ENCODE results near the gene ARSB. TPM values are rescaled to one million over a fixed set of nuclear protein-coding genes. Genes with fewer than 3 reads are reported as not detected.

The ARSB gene
- polyA plus RNA-seq, 4 donors = 0.54 to 17.9 (median 1.9) TPM

DNA sequence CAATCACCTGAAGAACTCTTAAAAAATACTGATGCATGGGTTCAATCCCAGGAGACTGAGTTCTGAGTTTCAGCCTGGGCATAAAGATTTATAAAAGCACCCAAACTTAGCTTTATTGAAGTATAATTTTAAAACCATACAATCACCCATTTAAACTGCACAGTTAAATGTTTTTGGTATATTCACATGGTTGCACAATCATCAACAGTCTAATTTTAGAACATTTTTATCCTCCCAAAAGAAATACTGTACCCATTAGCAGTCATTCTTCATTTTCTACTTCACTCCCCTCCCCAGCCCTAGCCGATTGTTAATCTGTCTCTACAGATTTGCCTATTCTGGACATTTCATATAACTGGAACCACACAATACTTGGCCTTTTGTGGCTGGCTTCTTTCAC, 141.7 kb downstream of the ARSB start:
- Histone ChIP-seq H3K4me1 (ENCODE audit: control insufficient read depth in 3 of 3, insufficient read depth in 2 of 3, low read depth in 1 of 3, low read length in 2 of 3) (no peaks in the 10 kb centered on the region), H3K36me3 (ENCODE audit: control insufficient read depth in 3 of 3, insufficient read depth in 2 of 3, low read depth in 1 of 3, low read length in 3 of 3) (peaks cover 0 to 2% (median 0%) of the 10 kb centered on the region in 3 donors), H3K9me3 (ENCODE audit: control insufficient read depth in 2 of 2, insufficient read depth in 1 of 2, low read depth in 1 of 2, low read length in 1 of 2) (no peaks in the 10 kb centered on the region), H3K27me3 (ENCODE audit: control insufficient read depth in 3 of 3, insufficient read depth in 3 of 3, low read length in 3 of 3) (no peaks in the 10 kb centered on the region), H3K4me3 (ENCODE audit: low read depth in 1 of 3, low read length in 3 of 3) (no peak overlapping the region), H3K27ac (ENCODE audit: low read depth in 1 of 3, low read length in 2 of 3) (no peak overlapping the region)
- 79 to 97% (median 93%) methylated on average over 1 of the region's 1 CpG for WGBS, 3 donors
- FAIRE-seq = no peak
- no peak for DNase-seq

DNA sequence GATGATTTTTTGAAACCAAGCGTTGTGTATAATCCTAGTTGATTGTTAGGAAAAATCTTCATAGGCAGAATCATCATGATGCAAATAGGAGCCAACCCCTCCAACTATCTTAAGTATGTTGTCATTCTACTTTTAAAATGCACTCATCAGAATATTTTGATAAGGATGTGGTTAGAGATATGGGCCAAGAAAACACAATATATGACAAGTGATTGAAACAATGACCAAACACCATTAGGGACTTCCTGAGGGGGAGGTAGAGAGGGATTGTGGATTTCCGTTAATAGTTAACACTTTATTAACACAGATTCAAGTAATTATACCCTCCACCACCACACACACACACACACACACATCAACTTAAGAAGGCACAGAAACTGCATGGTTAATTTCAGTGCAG, 143.3 kb downstream of the ARSB start:
- Histone ChIP-seq H3K4me1 (ENCODE audit: control insufficient read depth in 3 of 3, insufficient read depth in 2 of 3, low read depth in 1 of 3, low read length in 2 of 3) (no peaks in the 10 kb centered on the region), H3K36me3 (ENCODE audit: control insufficient read depth in 3 of 3, insufficient read depth in 2 of 3, low read depth in 1 of 3, low read length in 3 of 3) (peaks cover 0 to 2% (median 0%) of the 10 kb centered on the region in 3 donors), H3K27ac (ENCODE audit: low read depth in 1 of 3, low read length in 2 of 3) (no peak overlapping the region), H3K9me3 (ENCODE audit: control insufficient read depth in 2 of 2, insufficient read depth in 1 of 2, low read depth in 1 of 2, low read length in 1 of 2) (no peaks in the 10 kb centered on the region), H3K4me3 (ENCODE audit: low read depth in 1 of 3, low read length in 3 of 3) (no peak overlapping the region), H3K27me3 (ENCODE audit: control insufficient read depth in 3 of 3, insufficient read depth in 3 of 3, low read length in 3 of 3) (no peaks in the 10 kb centered on the region)
- WGBS, 3 donors = 75 to 89% (median 86%) methylated on average over 2 of the region's 2 CpGs
- DNase-seq (no peak), FAIRE-seq (no peak)

DNA sequence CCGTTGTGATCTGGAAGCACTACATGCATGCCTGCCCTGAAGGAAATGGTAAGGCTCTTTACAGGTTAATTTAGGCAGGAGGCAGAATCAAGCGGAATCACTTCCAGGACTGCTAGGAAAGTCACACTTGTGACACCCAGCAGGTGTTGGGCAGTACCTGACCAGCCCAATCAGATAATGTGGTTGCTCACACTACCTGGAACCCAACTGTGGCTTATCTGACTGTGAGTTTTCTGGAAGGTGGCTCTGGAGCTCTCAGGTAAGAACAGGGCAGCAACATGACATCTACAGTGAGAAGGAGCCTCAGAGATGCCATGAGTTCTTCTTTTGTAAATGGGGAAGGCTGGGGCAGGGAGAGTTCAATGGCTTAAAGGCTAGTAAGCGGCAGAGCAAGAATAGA, 146.4 kb downstream of the ARSB start:
- H3K4me3 ChIP-seq (ENCODE audit: low read depth in 1 of 3, low read length in 3 of 3) = no peak overlapping the region
- no peaks in the 10 kb centered on the region for H3K9me3 ChIP-seq (ENCODE audit: control insufficient read depth in 2 of 2, insufficient read depth in 1 of 2, low read depth in 1 of 2, low read length in 1 of 2)
- H3K27ac ChIP-seq (ENCODE audit: low read depth in 1 of 3, low read length in 2 of 3) = no peak overlapping the region
- FAIRE-seq = no peak
- DNase-seq = no peak
- H3K4me1 ChIP-seq (ENCODE audit: control insufficient read depth in 3 of 3, insufficient read depth in 2 of 3, low read depth in 1 of 3, low read length in 2 of 3) = no peaks in the 10 kb centered on the region
- WGBS, 3 donors = 95 to 98% (median 97%) methylated on average over 3 of the region's 3 CpGs
- peaks cover 0 to 6% (median 0%) of the 10 kb centered on the region in 3 donors for H3K36me3 ChIP-seq (ENCODE audit: control insufficient read depth in 3 of 3, insufficient read depth in 2 of 3, low read depth in 1 of 3, low read length in 3 of 3)
- H3K27me3 ChIP-seq (ENCODE audit: control insufficient read depth in 3 of 3, insufficient read depth in 3 of 3, low read length in 3 of 3) = no peaks in the 10 kb centered on the region

DNA sequence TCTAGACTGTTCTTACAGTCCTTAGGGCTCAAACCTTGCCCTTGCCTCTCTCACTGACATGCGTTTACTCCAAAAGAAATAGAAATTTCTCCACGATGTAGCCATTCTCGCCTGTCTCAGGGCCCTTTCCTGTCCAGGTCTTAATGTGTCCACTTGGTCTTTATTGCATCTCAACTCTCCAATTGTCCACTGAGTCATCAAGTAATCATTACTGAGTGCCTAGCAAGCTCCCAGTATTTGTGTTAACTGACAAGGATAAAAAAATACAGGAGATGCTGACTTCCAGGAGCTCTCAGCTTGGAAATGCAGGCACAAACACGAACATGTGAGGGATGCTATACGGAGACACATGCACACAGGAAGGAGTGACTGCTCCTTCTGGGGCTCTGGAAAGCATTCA, 147.3 kb downstream of the ARSB start:
- no peaks in the 10 kb centered on the region for H3K4me1 ChIP-seq (ENCODE audit: control insufficient read depth in 3 of 3, insufficient read depth in 2 of 3, low read depth in 1 of 3, low read length in 2 of 3)
- no peaks in the 10 kb centered on the region for H3K9me3 ChIP-seq (ENCODE audit: control insufficient read depth in 2 of 2, insufficient read depth in 1 of 2, low read depth in 1 of 2, low read length in 1 of 2)
- DNase-seq (no peak), FAIRE-seq (no peak)
- H3K4me3 ChIP-seq (ENCODE audit: low read depth in 1 of 3, low read length in 3 of 3) = no peak overlapping the region
- H3K27ac ChIP-seq (ENCODE audit: low read depth in 1 of 3, low read length in 2 of 3) = no peak overlapping the region
- 85 to 94% (median 92%) methylated on average over 5 of the region's 5 CpGs for WGBS, 3 donors
- H3K36me3 ChIP-seq (ENCODE audit: control insufficient read depth in 3 of 3, insufficient read depth in 2 of 3, low read depth in 1 of 3, low read length in 3 of 3) = peaks cover 0 to 6% (median 0%) of the 10 kb centered on the region in 3 donors
- no peaks in the 10 kb centered on the region for H3K27me3 ChIP-seq (ENCODE audit: control insufficient read depth in 3 of 3, insufficient read depth in 3 of 3, low read length in 3 of 3)

DNA sequence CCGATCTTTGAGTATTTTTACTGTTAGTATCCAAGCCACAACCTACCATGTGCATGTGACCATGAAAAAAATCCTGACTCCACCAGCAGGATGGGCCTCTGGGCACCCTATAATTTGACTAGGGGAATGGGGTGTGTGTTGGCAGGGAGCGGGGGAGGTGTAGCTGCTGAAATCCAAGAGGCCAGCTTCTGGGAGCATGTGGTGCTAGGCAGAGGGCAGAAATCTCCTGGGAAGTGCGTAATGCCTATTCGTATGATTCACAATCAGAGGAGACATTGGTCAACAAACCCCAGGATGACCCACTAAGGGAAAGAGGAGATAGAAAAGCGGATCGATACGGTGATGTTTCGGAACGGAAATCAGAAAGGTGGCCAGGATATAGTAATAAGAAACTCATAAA, 149.9 kb downstream of the ARSB start:
- H3K36me3 ChIP-seq (ENCODE audit: control insufficient read depth in 3 of 3, insufficient read depth in 2 of 3, low read depth in 1 of 3, low read length in 3 of 3) = peaks cover 0 to 6% (median 0%) of the 10 kb centered on the region in 3 donors
- no peak for FAIRE-seq
- 88 to 97% (median 95%) methylated on average over 9 of the region's 9 CpGs for WGBS, 3 donors

DNA sequence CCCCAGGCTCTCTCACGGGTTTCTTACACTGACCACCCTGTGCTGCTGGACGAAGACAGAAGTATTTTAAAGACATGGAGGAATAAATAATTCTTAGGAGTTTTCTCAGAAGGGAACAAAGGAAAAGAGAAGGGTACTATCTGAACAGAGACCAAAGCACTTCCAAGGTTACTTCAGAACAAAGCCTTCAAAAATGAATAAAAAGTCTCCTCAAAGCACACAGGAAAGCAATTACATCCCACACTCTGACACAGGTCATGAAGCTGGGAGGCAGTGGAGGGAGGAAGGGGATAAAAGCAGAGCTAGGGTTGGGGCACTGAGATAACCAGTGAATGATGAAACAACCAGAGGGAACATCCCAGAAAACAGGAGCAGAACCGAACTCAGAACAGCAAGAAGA, 151.8 kb downstream of the ARSB start:
- peaks cover 0 to 4% (median 0%) of the 10 kb centered on the region in 3 donors for H3K36me3 ChIP-seq (ENCODE audit: control insufficient read depth in 3 of 3, insufficient read depth in 2 of 3, low read depth in 1 of 3, low read length in 3 of 3)
- no peak for DNase-seq
- H3K4me1 ChIP-seq (ENCODE audit: control insufficient read depth in 3 of 3, insufficient read depth in 2 of 3, low read depth in 1 of 3, low read length in 2 of 3) = no peaks in the 10 kb centered on the region
- H3K9me3 ChIP-seq (ENCODE audit: control insufficient read depth in 2 of 2, insufficient read depth in 1 of 2, low read depth in 1 of 2, low read length in 1 of 2) = no peaks in the 10 kb centered on the region
- no peak overlapping the region for H3K4me3 ChIP-seq (ENCODE audit: low read depth in 1 of 3, low read length in 3 of 3)
- no peaks in the 10 kb centered on the region for H3K27me3 ChIP-seq (ENCODE audit: control insufficient read depth in 3 of 3, insufficient read depth in 3 of 3, low read length in 3 of 3)
- FAIRE-seq = no peak
- WGBS, 3 donors = 88 to 97% (median 93%) methylated on average over 3 of the region's 3 CpGs
- H3K27ac ChIP-seq (ENCODE audit: low read depth in 1 of 3, low read length in 2 of 3) = no peak overlapping the region

More for the DNA sequence above, 149.9 kb downstream of the ARSB start:
- H3K4me3 ChIP-seq (ENCODE audit: low read depth in 1 of 3, low read length in 3 of 3) = no peak overlapping the region
- DNase-seq = no peak
- no peaks in the 10 kb centered on the region for H3K4me1 ChIP-seq (ENCODE audit: control insufficient read depth in 3 of 3, insufficient read depth in 2 of 3, low read depth in 1 of 3, low read length in 2 of 3)
- H3K27me3 ChIP-seq (ENCODE audit: control insufficient read depth in 3 of 3, insufficient read depth in 3 of 3, low read length in 3 of 3) = no peaks in the 10 kb centered on the region
- H3K27ac ChIP-seq (ENCODE audit: low read depth in 1 of 3, low read length in 2 of 3) = no peak overlapping the region
- no peaks in the 10 kb centered on the region for H3K9me3 ChIP-seq (ENCODE audit: control insufficient read depth in 2 of 2, insufficient read depth in 1 of 2, low read depth in 1 of 2, low read length in 1 of 2)

DNA sequence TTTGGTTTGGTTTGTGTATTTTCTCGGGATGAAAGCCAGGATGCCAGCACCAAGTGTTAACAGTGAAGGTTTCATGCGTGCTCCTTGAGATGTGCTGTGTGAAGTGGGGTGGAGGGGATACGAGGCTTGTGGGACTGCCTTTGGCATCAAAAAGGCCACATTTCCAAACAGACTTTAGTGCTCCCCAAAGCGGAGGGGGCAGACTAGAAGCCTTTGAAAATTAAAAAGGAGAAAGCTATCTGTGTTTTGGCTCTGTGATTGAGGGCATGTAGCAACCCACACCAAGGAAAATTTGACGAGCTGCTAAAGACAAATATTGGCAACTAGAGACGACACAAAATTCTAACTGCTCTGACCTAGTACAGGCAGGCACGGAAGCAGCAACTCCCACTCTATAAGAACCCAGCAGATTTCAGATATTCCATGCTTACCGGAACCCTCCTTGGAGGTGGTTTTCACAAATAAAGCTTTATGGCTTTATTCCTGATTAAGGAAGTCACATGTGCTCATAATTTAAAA, 154.5 kb downstream of the ARSB start:
- no peak overlapping the region for H3K4me3 ChIP-seq (ENCODE audit: low read depth in 1 of 3, low read length in 3 of 3)
- no peak for FAIRE-seq
- WGBS, 3 donors = 78 to 90% (median 90%) methylated on average over 8 of the region's 8 CpGs

DNA sequence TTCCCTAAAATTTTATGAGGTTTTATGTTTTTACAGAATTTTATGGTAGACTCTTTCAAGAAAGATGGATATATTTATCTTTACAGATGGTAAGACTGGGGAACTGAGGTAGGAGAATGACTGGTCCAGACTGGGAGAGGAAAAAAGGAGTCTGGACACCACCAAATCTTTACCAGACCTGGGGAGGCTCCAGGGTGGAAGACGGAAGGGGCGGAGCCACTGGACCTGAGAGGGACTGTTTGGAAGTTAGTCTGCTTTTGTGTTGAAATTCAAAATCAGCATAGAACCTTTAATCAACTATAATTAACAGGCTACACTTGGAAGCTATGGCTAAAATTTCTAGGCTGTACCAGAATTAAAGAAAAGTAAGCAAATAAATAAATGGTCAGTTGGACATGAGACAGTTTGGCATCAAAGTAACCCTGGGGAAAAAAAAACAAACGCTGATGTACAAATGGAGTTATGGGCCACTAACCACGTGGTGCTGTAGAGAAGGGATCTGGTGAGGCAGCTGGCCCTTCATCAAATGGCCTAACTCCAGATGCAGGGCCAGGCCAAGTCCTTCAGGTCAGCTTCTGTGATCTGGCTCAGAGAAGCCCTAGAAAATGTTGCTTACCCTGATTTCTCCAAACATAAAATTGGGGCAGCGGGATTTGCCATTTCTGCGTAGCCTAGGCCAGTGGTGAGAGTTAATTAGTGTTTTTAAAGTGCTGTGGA, 155.1 kb downstream of the ARSB start:
- no peak for FAIRE-seq
- Histone ChIP-seq H3K27me3 (ENCODE audit: control insufficient read depth in 3 of 3, insufficient read depth in 3 of 3, low read length in 3 of 3) (no peaks in the 10 kb centered on the region), H3K36me3 (ENCODE audit: control insufficient read depth in 3 of 3, insufficient read depth in 2 of 3, low read depth in 1 of 3, low read length in 3 of 3) (no peaks in the 10 kb centered on the region), H3K27ac (ENCODE audit: low read depth in 1 of 3, low read length in 2 of 3) (no peak overlapping the region), H3K4me1 (ENCODE audit: control insufficient read depth in 3 of 3, insufficient read depth in 2 of 3, low read depth in 1 of 3, low read length in 2 of 3) (no peaks in the 10 kb centered on the region), H3K4me3 (ENCODE audit: low read depth in 1 of 3, low read length in 3 of 3) (no peak overlapping the region), H3K9me3 (ENCODE audit: control insufficient read depth in 2 of 2, insufficient read depth in 1 of 2, low read depth in 1 of 2, low read length in 1 of 2) (no peaks in the 10 kb centered on the region)
- 63 to 77% (median 70%) methylated on average over 6 of the region's 6 CpGs for WGBS, 3 donors
- DNase-seq = no peak

More for the DNA sequence above, 154.5 kb downstream of the ARSB start:
- Histone ChIP-seq H3K27ac (ENCODE audit: low read depth in 1 of 3, low read length in 2 of 3) (no peak overlapping the region), H3K36me3 (ENCODE audit: control insufficient read depth in 3 of 3, insufficient read depth in 2 of 3, low read depth in 1 of 3, low read length in 3 of 3) (no peaks in the 10 kb centered on the region), H3K4me1 (ENCODE audit: control insufficient read depth in 3 of 3, insufficient read depth in 2 of 3, low read depth in 1 of 3, low read length in 2 of 3) (no peaks in the 10 kb centered on the region), H3K27me3 (ENCODE audit: control insufficient read depth in 3 of 3, insufficient read depth in 3 of 3, low read length in 3 of 3) (no peaks in the 10 kb centered on the region), H3K9me3 (ENCODE audit: control insufficient read depth in 2 of 2, insufficient read depth in 1 of 2, low read depth in 1 of 2, low read length in 1 of 2) (no peaks in the 10 kb centered on the region)
- DNase-seq = no peak

DNA sequence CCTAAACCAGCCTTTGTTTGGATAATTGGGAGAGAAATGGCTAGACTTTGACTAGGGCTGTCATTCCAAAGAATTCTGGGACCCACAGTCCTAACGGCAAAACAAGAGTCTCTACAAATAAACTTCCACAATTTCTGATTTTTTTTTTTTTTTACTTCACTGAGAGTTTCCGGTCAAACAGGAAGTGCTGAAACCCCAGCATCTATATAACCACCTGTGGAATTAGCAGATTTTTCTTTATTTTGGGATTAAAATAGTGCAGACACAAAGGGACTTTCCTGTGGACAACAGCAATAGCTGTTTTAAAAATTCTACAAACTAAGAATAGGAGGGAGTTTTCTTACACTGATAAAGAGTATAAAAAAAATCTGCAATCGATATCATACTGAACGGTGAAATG, 157.4 kb downstream of the ARSB start:
- Histone ChIP-seq H3K27ac (ENCODE audit: low read depth in 1 of 3, low read length in 2 of 3) (no peak overlapping the region), H3K27me3 (ENCODE audit: control insufficient read depth in 3 of 3, insufficient read depth in 3 of 3, low read length in 3 of 3) (no peaks in the 10 kb centered on the region), H3K4me3 (ENCODE audit: low read depth in 1 of 3, low read length in 3 of 3) (no peak overlapping the region), H3K9me3 (ENCODE audit: control insufficient read depth in 2 of 2, insufficient read depth in 1 of 2, low read depth in 1 of 2, low read length in 1 of 2) (no peaks in the 10 kb centered on the region), H3K4me1 (ENCODE audit: control insufficient read depth in 3 of 3, insufficient read depth in 2 of 3, low read depth in 1 of 3, low read length in 2 of 3) (no peaks in the 10 kb centered on the region), H3K36me3 (ENCODE audit: control insufficient read depth in 3 of 3, insufficient read depth in 2 of 3, low read depth in 1 of 3, low read length in 3 of 3) (no peaks in the 10 kb centered on the region)
- no peak for DNase-seq
- WGBS, 3 donors = 62 to 92% (median 85%) methylated on average over 4 of the region's 4 CpGs
- no peak for FAIRE-seq

Measured in small intestine (tissue), 7 donors.